Astrocyte (in vitro differentiated cells and primary cell): ENCODE data around the gene AP5Z1. TPM values are rescaled to one million over a fixed set of nuclear protein-coding genes. Genes with fewer than 3 reads are reported as not detected.
A peak's percentile ranks its signal among the peaks of the same experiment; 100 is the strongest.

Experiments used
- DNase-seq: peaks from one replicate; pipeline ENCODE4 v3.0.0-alpha.2; 2010; ENCODE audit warnings: low read depth
- FAIRE-seq: peaks from 2 replicates; lab custom pipeline; 2011; peaks lifted over from hg19 to GRCh38; lab: Jason Lieb, UNC
- H2AFZ ChIP-seq: 2 replicates; pipeline ENCODE4 v1.6.0; 2012; ENCODE audit warnings: low read depth, low read length, inconsistent platforms
- H3K27ac ChIP-seq: 2 replicates; pipeline ENCODE4 v1.5.1; 2011; ENCODE audit warnings: low read depth, low read length, inconsistent platforms
- H3K27me3 ChIP-seq: 2 replicates; pipeline ENCODE4 v1.6.0; 2011; ENCODE audit warnings: low read length, inconsistent platforms; ENCODE audit not compliant: insufficient read depth
- H3K36me3 ChIP-seq: 2 replicates; pipeline ENCODE4 v1.5.1; 2011; ENCODE audit warnings: low read length, inconsistent platforms; ENCODE audit not compliant: insufficient read depth
- H3K4me1 ChIP-seq: 2 replicates; pipeline ENCODE4 v1.5.1; 2011; ENCODE audit warnings: low read length, inconsistent platforms; ENCODE audit not compliant: insufficient read depth
- H3K4me2 ChIP-seq: 2 replicates; pipeline ENCODE4 v1.6.0; 2012; ENCODE audit warnings: low read length, inconsistent platforms
- H3K4me3 ChIP-seq: 2 replicates; pipeline ENCODE4 v1.5.1; 2011; ENCODE audit warnings: low read depth, mild to moderate bottlenecking, low read length, inconsistent platforms; ENCODE audit not compliant: insufficient read depth
- H3K79me2 ChIP-seq: 2 replicates; pipeline ENCODE4 v1.6.0; 2012; ENCODE audit warnings: mild to moderate bottlenecking, low read length, inconsistent platforms; ENCODE audit not compliant: insufficient read depth
- H3K9ac ChIP-seq: 2 replicates; pipeline ENCODE4 v1.6.0; 2012; ENCODE audit warnings: mild to moderate bottlenecking, low read length, inconsistent platforms
- H3K9me3 ChIP-seq: 2 replicates; pipeline ENCODE4 v1.5.1; 2012; ENCODE audit warnings: low read depth, mild to moderate bottlenecking, low read length, inconsistent platforms; ENCODE audit not compliant: insufficient read depth
- H4K20me1 ChIP-seq: 2 replicates; pipeline ENCODE4 v1.6.0; 2012; ENCODE audit warnings: low read length, inconsistent platforms; ENCODE audit not compliant: insufficient read depth
- H3K27ac Mint-ChIP-seq: one replicate; pipeline ENCODE4 v1.8.0; 2021; ENCODE audit warnings: mild to moderate bottlenecking, mixed read lengths; ENCODE audit not compliant: unreplicated experiment
- H3K27me3 Mint-ChIP-seq: one replicate; pipeline ENCODE4 v1.8.0; 2021; ENCODE audit warnings: low read depth, mixed read lengths; ENCODE audit not compliant: unreplicated experiment
- H3K36me3 Mint-ChIP-seq: one replicate; pipeline ENCODE4 v1.8.0; 2021; ENCODE audit warnings: low read depth, mixed read lengths; ENCODE audit not compliant: unreplicated experiment
- H3K4me1 Mint-ChIP-seq: one replicate; pipeline ENCODE4 v1.8.0; 2021; ENCODE audit warnings: low read depth, mixed read lengths; ENCODE audit not compliant: unreplicated experiment
- H3K4me3 Mint-ChIP-seq: one replicate; pipeline ENCODE4 v1.8.0; 2021; ENCODE audit warnings: mild to moderate bottlenecking, moderate library complexity, mixed read lengths; ENCODE audit not compliant: unreplicated experiment
- H3K9me3 Mint-ChIP-seq: one replicate; pipeline ENCODE4 v1.8.0; 2021; ENCODE audit warnings: mild to moderate bottlenecking, mixed read lengths; ENCODE audit not compliant: unreplicated experiment
- EZH2 ChIP-seq: IDR thresholded peaks from 2 replicates; pipeline ENCODE4 v1.6.1; 2012; ENCODE audit warnings: mild to moderate bottlenecking, low read length, inconsistent platforms; ENCODE audit not compliant: insufficient read depth
- total RNA-seq: library from RNA; stranded (reverse); gene quantifications from 2 replicates; pipeline ENCODE4 v1.2.1, GENCODE V29; 2021
- TF ChIP-seq, protein P1 (sequence below): IDR thresholded peaks from 2 replicates; pipeline ENCODE4 v1.5.1; 2011; ENCODE audit warnings: low read depth, mild to moderate bottlenecking, inconsistent platforms, low read length, moderate library complexity; ENCODE audit not compliant: insufficient read depth

Gene AP5Z1
- total RNA-seq, 1 donor from 2014 or later, result 75.6 TPM

DNA sequence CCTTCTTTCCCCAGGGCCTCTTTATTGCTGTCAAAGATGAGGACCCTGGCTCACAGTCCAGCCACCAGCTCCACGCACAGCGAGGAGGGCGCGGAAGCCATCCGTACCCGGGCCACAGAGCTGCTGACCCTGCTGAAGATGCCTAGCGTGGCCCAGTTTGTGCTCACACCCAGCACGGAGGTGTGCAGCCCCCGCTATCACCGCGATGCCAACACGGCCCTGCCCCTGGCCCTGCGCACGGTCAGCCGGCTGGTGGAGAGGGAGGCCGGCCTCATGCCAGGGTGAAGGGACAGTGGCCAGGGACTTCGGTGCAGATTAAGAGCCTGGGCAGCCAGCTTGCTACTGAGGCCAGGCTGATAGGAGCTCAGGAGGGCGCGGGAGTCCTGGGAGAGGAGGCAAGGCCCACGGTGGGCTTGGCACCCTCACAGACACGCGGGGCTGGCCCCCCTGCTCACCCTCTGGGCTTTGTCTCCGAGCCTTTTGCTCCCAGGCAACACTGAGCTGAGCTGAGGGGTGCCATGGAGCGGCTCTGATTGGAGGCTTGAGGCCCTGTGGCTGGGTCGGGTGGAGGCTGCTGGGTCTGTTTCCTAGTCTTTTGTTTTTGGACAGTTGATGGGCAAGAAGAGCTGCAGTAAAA lies 15.8 kb downstream of the AP5Z1 start:
- Mint-ChIP-seq H3K4me1 (peaks cover 12% of the 10 kb centered on the region), H3K9me3 (no peaks in the 10 kb centered on the region), H3K27me3 (no peaks in the 10 kb centered on the region), H3K36me3 (peaks cover 18% of the 10 kb centered on the region), H3K27ac (no peak overlapping the region), H3K4me3 (no peak overlapping the region)
- Histone ChIP-seq H3K36me3 (no peaks in the 10 kb centered on the region), H3K9ac (no peak overlapping the region), H4K20me1 (peaks cover 8% of the 10 kb centered on the region), H3K79me2 (no peaks in the 10 kb centered on the region), H3K4me3 (no peak overlapping the region), H3K27ac (no peak overlapping the region), H3K4me2 (no peak overlapping the region), H3K9me3 (no peaks in the 10 kb centered on the region), H2AFZ (no peak overlapping the region), H3K4me1 (peaks cover 14% of the 10 kb centered on the region), H3K27me3 (no peaks in the 10 kb centered on the region)
- DNase-seq (no peak), FAIRE-seq (no peak)
- no peak for TF ChIP-seq EZH2
- TF ChIP-seq, protein P1, sequence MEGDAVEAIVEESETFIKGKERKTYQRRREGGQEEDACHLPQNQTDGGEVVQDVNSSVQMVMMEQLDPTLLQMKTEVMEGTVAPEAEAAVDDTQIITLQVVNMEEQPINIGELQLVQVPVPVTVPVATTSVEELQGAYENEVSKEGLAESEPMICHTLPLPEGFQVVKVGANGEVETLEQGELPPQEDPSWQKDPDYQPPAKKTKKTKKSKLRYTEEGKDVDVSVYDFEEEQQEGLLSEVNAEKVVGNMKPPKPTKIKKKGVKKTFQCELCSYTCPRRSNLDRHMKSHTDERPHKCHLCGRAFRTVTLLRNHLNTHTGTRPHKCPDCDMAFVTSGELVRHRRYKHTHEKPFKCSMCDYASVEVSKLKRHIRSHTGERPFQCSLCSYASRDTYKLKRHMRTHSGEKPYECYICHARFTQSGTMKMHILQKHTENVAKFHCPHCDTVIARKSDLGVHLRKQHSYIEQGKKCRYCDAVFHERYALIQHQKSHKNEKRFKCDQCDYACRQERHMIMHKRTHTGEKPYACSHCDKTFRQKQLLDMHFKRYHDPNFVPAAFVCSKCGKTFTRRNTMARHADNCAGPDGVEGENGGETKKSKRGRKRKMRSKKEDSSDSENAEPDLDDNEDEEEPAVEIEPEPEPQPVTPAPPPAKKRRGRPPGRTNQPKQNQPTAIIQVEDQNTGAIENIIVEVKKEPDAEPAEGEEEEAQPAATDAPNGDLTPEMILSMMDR, result no peak

DNA sequence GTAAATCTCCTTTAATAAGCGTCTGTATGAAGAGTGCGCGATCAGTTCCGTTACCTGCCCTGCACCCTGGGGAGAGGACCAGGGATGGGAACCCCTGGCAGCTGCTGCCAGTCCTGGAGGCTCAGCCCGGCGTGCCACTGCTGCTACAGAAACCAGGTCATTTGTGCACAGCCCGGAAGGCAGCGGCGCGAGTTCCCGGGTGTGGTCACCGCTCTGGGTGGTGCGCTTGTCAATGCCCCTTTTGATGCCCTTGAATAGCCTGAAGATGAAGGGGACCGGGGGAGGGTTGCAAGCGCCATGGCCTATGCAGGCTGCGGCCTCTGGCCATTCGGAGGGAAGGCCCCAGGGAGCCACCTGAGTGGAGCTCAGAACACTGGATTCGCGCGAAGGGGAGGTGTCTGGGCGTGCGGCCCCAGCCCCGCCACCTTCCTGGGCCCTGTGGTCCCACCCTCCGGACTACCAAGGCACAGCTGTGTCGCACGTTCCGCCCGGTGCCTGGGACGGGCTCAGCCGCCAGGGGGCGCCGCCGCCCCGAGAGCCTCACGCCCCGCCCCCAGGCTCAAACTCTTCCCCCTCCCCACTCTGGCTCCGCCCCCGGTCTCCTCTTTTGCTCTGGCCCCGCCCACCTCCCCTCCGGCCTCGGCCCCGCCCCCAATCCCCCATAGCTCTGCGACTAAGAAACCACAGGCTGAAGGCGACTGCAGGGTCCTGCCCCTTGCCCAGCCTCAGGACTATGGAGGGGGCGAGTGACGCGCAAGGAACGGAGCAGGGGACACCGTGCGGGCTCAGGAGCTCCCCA lies 16.5 kb downstream of the AP5Z1 start:
- Histone ChIP-seq H4K20me1 (peaks cover 8% of the 10 kb centered on the region), H3K27me3 (no peaks in the 10 kb centered on the region), H3K9me3 (no peaks in the 10 kb centered on the region), H3K36me3 (no peaks in the 10 kb centered on the region), H3K4me1 (peaks cover 14% of the 10 kb centered on the region), H3K79me2 (no peaks in the 10 kb centered on the region), H3K4me2 (peak overlapping the region; percentile 70), H3K4me3 (no peak overlapping the region), H3K9ac (no peak overlapping the region), H2AFZ (no peak overlapping the region), H3K27ac (no peak overlapping the region)
- no peak for DNase-seq
- H3K4me3 Mint-ChIP-seq, result no peak overlapping the region
- no peak for FAIRE-seq
- no peaks in the 10 kb centered on the region for H3K27me3 Mint-ChIP-seq
- TF ChIP-seq, protein P1, result peak; percentile 31
- TF ChIP-seq EZH2, result no peak
- peaks cover 19% of the 10 kb centered on the region for H3K36me3 Mint-ChIP-seq
- no peaks in the 10 kb centered on the region for H3K9me3 Mint-ChIP-seq
- H3K27ac Mint-ChIP-seq, result no peak overlapping the region
- H3K4me1 Mint-ChIP-seq, result peaks cover 12% of the 10 kb centered on the region
